Superior temporal gyrus (tissue), 1 donor: Measurements from ENCODE around the gene ZNF333.
A peak's percentile ranks its signal among the peaks of the same experiment; 100 is the strongest.

Source experiments
- DNase-seq: peaks from one replicate; pipeline ENCODE4 v3.0.0-alpha.2; 2016; ENCODE audit errors: extremely low spot score

ZNF333 gene

GRCh38 chr19:14689598-14690503 lies at the start of gene ZNF333:
Gene ZNF333 (plus strand): TSS chr19:14690048. CDS start chr19:14693492, 3,444 bp downstream.
- DNase-seq, result peak; percentile 82

GRCh38 chr19:14648506-14648905 lies 41.3 kb upstream of the ZNF333 start:
- no peak for DNase-seq

- no peak for DNase-seq
These were observed 40.8 kb upstream of the ZNF333 start for GRCh38 chr19:14649020-14649419.

- DNase-seq, result no peak
These were observed 39.7 kb upstream of the ZNF333 start for GRCh38 chr19:14650161-14650560.

- no peak for DNase-seq
These were observed 34.9 kb upstream of the ZNF333 start for GRCh38 chr19:14654786-14655560.

GRCh38 chr19:14655726-14656125 lies 34.1 kb upstream of the ZNF333 start:
- DNase-seq, result no peak

- no peak for DNase-seq
These were observed 29.9 kb upstream of the ZNF333 start for GRCh38 chr19:14659874-14660489.

- DNase-seq, result no peak
These were observed 28.4 kb upstream of the ZNF333 start for GRCh38 chr19:14661372-14661924.

GRCh38 chr19:14669940-14670339 lies 19.9 kb upstream of the ZNF333 start:
- no peak for DNase-seq

GRCh38 chr19:14670408-14670807 lies 19.4 kb upstream of the ZNF333 start:
- DNase-seq, result no peak

- DNase-seq, result no peak
These were observed 17.5 kb upstream of the ZNF333 start for GRCh38 chr19:14672188-14672872.

GRCh38 chr19:14673088-14673487 lies 16.8 kb upstream of the ZNF333 start:
- no peak for DNase-seq

GRCh38 chr19:14674764-14675163 lies 15.1 kb upstream of the ZNF333 start, which contains the start of gene ADGRE3:
Gene ADGRE3 (minus strand): TSS chr19:14674844. CDS start chr19:14674770, 74 bp downstream.
- DNase-seq, result no peak

- no peak for DNase-seq
These were observed 13.1 kb upstream of the ZNF333 start for GRCh38 chr19:14676762-14677161.

- DNase-seq, result no peak
These were observed 12.4 kb upstream of the ZNF333 start for GRCh38 chr19:14677464-14677863.

GRCh38 chr19:14678199-14678598 lies 11.6 kb upstream of the ZNF333 start:
- DNase-seq, result no peak

- DNase-seq, result no peak
These were observed 7.8 kb upstream of the ZNF333 start for GRCh38 chr19:14682084-14682483.

GRCh38 chr19:14683439-14683838 lies 6.4 kb upstream of the ZNF333 start:
- no peak for DNase-seq

GRCh38 chr19:14686411-14686810 lies 3.4 kb upstream of the ZNF333 start:
- DNase-seq, result no peak

GRCh38 chr19:14694641-14695266 lies 4.9 kb downstream of the ZNF333 start:
- DNase-seq, result peak; percentile 7

GRCh38 chr19:14695471-14695870 lies 5.6 kb downstream of the ZNF333 start:
- DNase-seq, result no peak
